ENCODE results near the gene MRPL34.

- TF ChIP-seq CTCF (IDR thresholded peaks at IDR 0.05; ENCODE audit: insufficient read depth, low read depth, low read length) (no peak), EZH2 (IDR thresholded peaks at IDR 0.05; ENCODE audit: insufficient read depth, low read length) (no peak)
Observed at GRCh38 chr19:17323300-17323963, 17.8 kb downstream of the MRPL34 start.
